Nephron (organoid): ENCODE data around the gene PCOLCE2.

Experiments
- H3K27ac Mint-ChIP-seq, 3 experiments: 2 replicates each; pipeline ENCODE4 v1.8.0; 2020; ENCODE audit warnings: mixed read lengths in 3 of 3, mild to moderate bottlenecking in 2 of 3, moderate library complexity in 1 of 3
- H3K27me3 Mint-ChIP-seq: 2 replicates; pipeline ENCODE4 v1.8.0; 2021; ENCODE audit warnings: low read depth, mild to moderate bottlenecking, moderate library complexity, mixed read lengths
- H3K36me3 Mint-ChIP-seq: 2 replicates; pipeline ENCODE4 v1.8.0; 2020; ENCODE audit warnings: low read depth, mixed read lengths
- H3K4me1 Mint-ChIP-seq: 2 replicates; pipeline ENCODE4 v1.8.0; 2020; ENCODE audit warnings: mixed read lengths
- H3K4me3 Mint-ChIP-seq, 3 experiments: 2 replicates each; pipeline ENCODE4 v1.8.0; 2020; ENCODE audit warnings: mild to moderate bottlenecking in 3 of 3, mixed read lengths in 3 of 3, moderate library complexity in 2 of 3
- H3K9me3 Mint-ChIP-seq: 2 replicates; pipeline ENCODE4 v1.8.0; 2020; ENCODE audit warnings: mixed read lengths
- TF ChIP-seq, protein P1 (sequence below), 3 experiments: fragments of 200-600 bp; sonication (generic); IDR thresholded peaks; one replicate each; pipeline ENCODE4 v1.5.0; 2021; ENCODE audit warnings: antibody characterized with exemption in 3 of 3; ENCODE audit not compliant: unreplicated experiment in 3 of 3

Gene PCOLCE2

GRCh38 chr3:142897807-142898206 lies 8.9 kb upstream of the PCOLCE2 start:
- no peaks in the 10 kb centered on the region for H3K4me1 Mint-ChIP-seq
- H3K27me3 Mint-ChIP-seq = peaks cover 3% of the 10 kb centered on the region
- H3K36me3 Mint-ChIP-seq = no peaks in the 10 kb centered on the region
- H3K9me3 Mint-ChIP-seq = peaks cover 3% of the 10 kb centered on the region
- no peak overlapping the region for H3K4me3 Mint-ChIP-seq
- TF ChIP-seq, protein P1, sequence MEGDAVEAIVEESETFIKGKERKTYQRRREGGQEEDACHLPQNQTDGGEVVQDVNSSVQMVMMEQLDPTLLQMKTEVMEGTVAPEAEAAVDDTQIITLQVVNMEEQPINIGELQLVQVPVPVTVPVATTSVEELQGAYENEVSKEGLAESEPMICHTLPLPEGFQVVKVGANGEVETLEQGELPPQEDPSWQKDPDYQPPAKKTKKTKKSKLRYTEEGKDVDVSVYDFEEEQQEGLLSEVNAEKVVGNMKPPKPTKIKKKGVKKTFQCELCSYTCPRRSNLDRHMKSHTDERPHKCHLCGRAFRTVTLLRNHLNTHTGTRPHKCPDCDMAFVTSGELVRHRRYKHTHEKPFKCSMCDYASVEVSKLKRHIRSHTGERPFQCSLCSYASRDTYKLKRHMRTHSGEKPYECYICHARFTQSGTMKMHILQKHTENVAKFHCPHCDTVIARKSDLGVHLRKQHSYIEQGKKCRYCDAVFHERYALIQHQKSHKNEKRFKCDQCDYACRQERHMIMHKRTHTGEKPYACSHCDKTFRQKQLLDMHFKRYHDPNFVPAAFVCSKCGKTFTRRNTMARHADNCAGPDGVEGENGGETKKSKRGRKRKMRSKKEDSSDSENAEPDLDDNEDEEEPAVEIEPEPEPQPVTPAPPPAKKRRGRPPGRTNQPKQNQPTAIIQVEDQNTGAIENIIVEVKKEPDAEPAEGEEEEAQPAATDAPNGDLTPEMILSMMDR (IDR thresholded peaks at IDR 0.05; ENCODE audit: unreplicated experiment in 3 of 3) = no peak
- H3K27ac Mint-ChIP-seq = no peak overlapping the region

DNA sequence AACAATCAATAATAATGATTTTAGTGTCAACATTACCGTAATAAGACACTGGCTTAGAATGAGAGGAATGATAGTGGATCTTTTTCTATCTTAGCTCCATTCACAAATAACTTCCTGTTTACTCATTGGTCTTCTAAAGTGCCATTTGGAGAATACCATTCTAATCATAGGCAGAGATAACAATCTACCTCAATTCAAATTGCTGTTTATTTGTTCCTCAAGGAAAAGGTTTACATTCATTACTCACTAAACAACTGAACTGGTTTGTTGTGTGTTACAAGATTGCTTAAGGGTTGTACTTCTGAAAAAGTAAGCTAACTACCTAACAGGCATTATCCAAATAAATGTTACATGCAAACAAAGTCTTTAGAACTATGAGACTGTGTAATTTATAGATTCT lies 8.1 kb upstream of the PCOLCE2 start:
- TF ChIP-seq, protein P1 (IDR thresholded peaks at IDR 0.05; ENCODE audit: unreplicated experiment in 3 of 3) = no peak
- H3K27ac Mint-ChIP-seq = no peak overlapping the region
- H3K36me3 Mint-ChIP-seq = no peaks in the 10 kb centered on the region
- H3K9me3 Mint-ChIP-seq = peaks cover 3% of the 10 kb centered on the region
- peaks cover 10% of the 10 kb centered on the region for H3K27me3 Mint-ChIP-seq
- H3K4me1 Mint-ChIP-seq = no peaks in the 10 kb centered on the region
- no peak overlapping the region for H3K4me3 Mint-ChIP-seq

DNA sequence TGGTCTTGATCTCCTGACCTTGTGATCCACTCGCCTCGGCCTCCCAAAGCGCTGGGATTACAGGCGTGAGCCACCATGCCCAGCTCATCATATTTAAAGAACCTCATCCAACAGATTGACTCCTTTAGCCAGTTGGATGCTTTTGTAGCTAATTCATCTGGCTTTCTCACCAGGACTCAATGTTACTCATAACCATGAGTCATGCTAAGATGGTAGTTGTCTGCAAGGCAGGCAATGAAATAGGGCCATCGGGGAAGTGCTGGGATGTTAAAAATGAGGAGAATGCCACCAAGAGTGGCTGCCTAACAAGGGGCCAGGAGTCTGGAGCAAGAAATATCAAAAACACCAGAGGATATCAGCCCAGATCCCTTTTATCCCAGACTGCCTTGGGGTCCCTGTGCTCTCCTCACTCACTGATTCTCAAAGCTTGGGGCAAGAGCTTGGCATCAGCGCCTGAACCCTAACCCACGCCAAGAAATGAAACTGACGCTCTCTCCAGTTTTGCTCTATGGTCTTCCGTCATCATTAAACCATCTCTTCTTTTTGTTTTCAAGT lies 7.4 kb upstream of the PCOLCE2 start:
- TF ChIP-seq, protein P1 (IDR thresholded peaks at IDR 0.05; ENCODE audit: unreplicated experiment in 3 of 3) = no peak
- Mint-ChIP-seq H3K36me3 (no peaks in the 10 kb centered on the region), H3K4me3 (no peak overlapping the region), H3K9me3 (peaks cover 3% of the 10 kb centered on the region), H3K4me1 (no peaks in the 10 kb centered on the region), H3K27ac (no peak overlapping the region), H3K27me3 (peaks cover 11% of the 10 kb centered on the region)

GRCh38 chr3:142894493-142894892 lies 5.6 kb upstream of the PCOLCE2 start:
- Mint-ChIP-seq H3K9me3 (peaks cover 3% of the 10 kb centered on the region), H3K27me3 (peaks cover 24% of the 10 kb centered on the region), H3K4me3 (no peak overlapping the region), H3K27ac (no peak overlapping the region), H3K4me1 (no peaks in the 10 kb centered on the region), H3K36me3 (no peaks in the 10 kb centered on the region)
- TF ChIP-seq, protein P1 (IDR thresholded peaks at IDR 0.05; ENCODE audit: unreplicated experiment in 3 of 3) = no peak

DNA sequence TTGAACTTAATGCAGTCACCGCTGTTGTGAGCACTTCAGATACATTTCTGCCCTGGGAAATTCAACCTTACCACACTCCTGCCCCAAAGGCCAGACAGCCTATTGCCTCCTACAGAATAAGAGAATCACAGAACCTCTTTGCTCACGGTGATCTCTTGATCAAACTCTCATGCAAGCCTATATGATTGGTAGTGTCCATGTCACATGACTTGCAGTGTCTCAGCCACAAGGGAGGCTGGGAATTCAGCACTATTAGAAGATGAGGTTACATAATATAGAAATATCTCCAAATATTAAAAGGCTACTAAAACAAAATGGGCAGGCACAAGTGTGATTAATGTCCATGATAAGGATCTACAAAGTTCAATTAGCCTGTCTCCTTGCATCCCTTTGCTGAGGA lies 3.8 kb upstream of the PCOLCE2 start:
- H3K4me3 Mint-ChIP-seq = no peak overlapping the region
- TF ChIP-seq, protein P1 (IDR thresholded peaks at IDR 0.05; ENCODE audit: unreplicated experiment in 3 of 3) = no peak
- H3K9me3 Mint-ChIP-seq = peaks cover 3% of the 10 kb centered on the region
- H3K36me3 Mint-ChIP-seq = no peaks in the 10 kb centered on the region
- peaks cover 33% of the 10 kb centered on the region for H3K27me3 Mint-ChIP-seq
- H3K27ac Mint-ChIP-seq = no peak overlapping the region
- H3K4me1 Mint-ChIP-seq = peaks cover 4% of the 10 kb centered on the region

DNA sequence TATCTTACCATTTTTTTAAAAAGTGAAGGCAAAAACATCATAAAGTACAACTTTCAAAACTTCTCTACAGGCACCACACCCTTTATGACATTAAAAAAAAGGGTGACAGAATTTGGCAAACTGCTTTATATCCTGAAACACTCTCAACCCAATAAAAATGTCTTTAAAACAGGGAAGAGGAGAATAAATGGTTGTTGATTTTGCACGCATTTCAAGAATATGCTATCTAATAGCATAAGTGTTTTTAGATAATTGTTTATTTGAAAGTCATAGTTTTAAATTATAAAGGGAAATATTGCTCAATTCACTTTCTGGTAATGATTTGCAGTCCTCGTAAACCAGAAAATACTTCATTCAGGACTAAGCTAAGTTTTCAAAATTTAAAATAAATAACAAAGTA lies 1.7 kb upstream of the PCOLCE2 start:
- Mint-ChIP-seq H3K36me3 (no peaks in the 10 kb centered on the region), H3K4me3 (peak overlapping the region; percentile 9 to 54 (median 11)), H3K4me1 (peaks cover 11% of the 10 kb centered on the region), H3K27ac (no peak overlapping the region), H3K27me3 (peaks cover 43% of the 10 kb centered on the region), H3K9me3 (peaks cover 3% of the 10 kb centered on the region)
- TF ChIP-seq, protein P1 (IDR thresholded peaks at IDR 0.05; ENCODE audit: unreplicated experiment in 3 of 3) = no peak
